ENCODE measurements around the gene MYLIP. TPM values are rescaled to one million over a fixed set of nuclear protein-coding genes. Genes with fewer than 3 reads are reported as not detected.

Gene MYLIP
- total RNA-seq, 1 experiment from 2014 or later = 27.0 TPM

DNA sequence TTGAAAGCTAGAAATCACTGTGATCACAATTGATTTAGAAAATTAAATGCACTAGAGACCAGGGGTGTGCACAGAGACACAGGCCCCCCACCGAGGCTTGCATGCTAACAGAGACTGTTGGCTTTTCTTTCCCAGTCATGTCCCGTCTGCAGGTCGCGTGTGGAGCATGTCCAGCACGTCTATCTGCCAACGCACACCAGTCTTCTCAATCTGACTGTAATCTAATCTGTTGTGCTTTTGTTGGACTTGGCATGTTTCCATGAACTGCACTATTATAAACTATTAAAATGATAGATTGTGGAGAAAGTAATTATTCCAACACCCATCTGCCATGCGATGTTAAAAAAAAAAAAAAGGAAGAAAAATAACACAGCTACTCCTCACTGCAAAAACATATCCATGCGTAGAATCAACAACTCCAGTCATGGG, 17.7 kb downstream of the MYLIP start:
- Histone ChIP-seq H3K18ac (ENCODE audit: insufficient read length, low read depth, low read length) (no peak overlapping the region), H4K20me1 (ENCODE audit: control insufficient read depth, insufficient read depth, insufficient read length) (no peaks in the 10 kb centered on the region), H3K9me3 (ENCODE audit: control insufficient read depth, low read depth, low read length) (no peaks in the 10 kb centered on the region), H3K79me1 (ENCODE audit: insufficient read depth, low read depth, low read length, poor library complexity, severe bottlenecking) (no peaks in the 10 kb centered on the region), H3K4ac (ENCODE audit: low read depth, low read length) (no peak overlapping the region), H2AK5ac (ENCODE audit: insufficient read length, low read length) (no peak overlapping the region), H3K79me2 (ENCODE audit: insufficient read depth, low read length) (no peaks in the 10 kb centered on the region), H3T11ph (ENCODE audit: low read length) (no peak overlapping the region), H2BK5ac (ENCODE audit: insufficient read length, low read length) (no peak overlapping the region), H4K8ac (replicated peaks; ENCODE audit: insufficient read length, low read depth, low read length) (no peak overlapping the region), H3K27me3 (ENCODE audit: insufficient read depth, low read length) (no peaks in the 10 kb centered on the region), H3K9ac (ENCODE audit: extremely low read depth, insufficient read length, low read length) (no peak overlapping the region), H2BK12ac (ENCODE audit: insufficient read length, low read depth, low read length) (no peak overlapping the region), H2BK15ac (ENCODE audit: low read depth, low read length) (no peak overlapping the region), H3K23ac (ENCODE audit: insufficient read length, low read depth, low read length) (no peak overlapping the region), H3K4me2 (ENCODE audit: insufficient read depth, insufficient read length, low read length) (no peak overlapping the region), H3K56ac (ENCODE audit: insufficient read length, low read depth, low read length) (no peak overlapping the region), H2BK20ac (ENCODE audit: low read depth, low read length, poor library complexity, severe bottlenecking) (no peak overlapping the region), H3K23me2 (ENCODE audit: insufficient read length, low read depth, low read length, poor library complexity, severe bottlenecking) (no peaks in the 10 kb centered on the region), H3K4me1 (ENCODE audit: insufficient read depth, low read length) (no peaks in the 10 kb centered on the region), H2BK120ac (ENCODE audit: low read depth, low read length, poor library complexity, severe bottlenecking) (no peak overlapping the region), H2AFZ (ENCODE audit: low read length) (no peak overlapping the region), H4K5ac (ENCODE audit: insufficient read length, low read depth, low read length) (no peak overlapping the region), H3K14ac (ENCODE audit: insufficient read depth, low read length) (no peak overlapping the region), H4K91ac (ENCODE audit: insufficient read length, low read depth, low read length) (no peak overlapping the region), H3K27ac (ENCODE audit: insufficient read length, low read depth, low read length) (no peak overlapping the region)
- WGBS (ENCODE audit: extremely low coverage, insufficient read length, low lambda C conversion rate) = no CpG with 5 or more reads among the region's 8 CpGs
- H3K27ac Mint-ChIP-seq = no peak overlapping the region
- no peaks in the 10 kb centered on the region; a peak in 1 of 4 replicates for H3K4me1 Mint-ChIP-seq
- H3K27me3 Mint-ChIP-seq (ENCODE audit: low read depth) = no peaks in the 10 kb centered on the region
- DNase-seq = no peak
- H3K9me3 Mint-ChIP-seq = peaks cover 0 to 3% of the 10 kb centered on the region in 2 experiments; a peak in 1 of 5 replicates
- H3K4me3 Mint-ChIP-seq = no peak overlapping the region
- H3K36me3 Mint-ChIP-seq (ENCODE audit: insufficient read depth in 1 of 3, low read depth in 3 of 3) = peaks cover 60 to 92% (median 90%) of the 10 kb centered on the region in 3 experiments; a peak in 6 of 7 replicates
- TF ChIP-seq CTCF (conservative IDR thresholded peaks at IDR 0.05) = no peak
